Heart right ventricle (tissue), 16 donors: Measurements from ENCODE around the gene STC2. TPM values are rescaled to one million over a fixed set of nuclear protein-coding genes. Genes with fewer than 3 reads are reported as not detected.

Experiments used
- ATAC-seq, 8 donors: fragments of 200-7000 bp; cut with Tn5 transposase; one replicate each; pipeline ENCODE4 v1.9.1; 2020; ENCODE audit warnings: mild to moderate bottlenecking in 8 of 8, moderate library complexity in 8 of 8, moderate number of reproducible peaks in 1 of 8
- DNase-seq, 2 donors: peaks; one replicate each; pipeline ENCODE4 v3.0.0-alpha.2; 2020
- H3K27ac ChIP-seq, 10 donors: fragments of 200-600 bp; sonication (generic) in 2 of 10; one replicate each; pipeline versions ENCODE4 v1.5.0 to v1.8.0; 2020 to 2022; ENCODE audit warnings: mild to moderate bottlenecking in 3 of 10
- H3K27me3 ChIP-seq, 7 donors: fragments of 200-600 bp; one replicate each; pipeline ENCODE4 v1.8.0; 2021 to 2022; ENCODE audit warnings: mild to moderate bottlenecking in 2 of 7
- H3K36me3 ChIP-seq, 9 donors: fragments of 200-600 bp; sonication (generic) in 1 of 9; one replicate each; pipeline versions ENCODE4 v1.5.0 to v1.8.0; 2020 to 2022; ENCODE audit warnings: mild to moderate bottlenecking in 2 of 9
- H3K4me1 ChIP-seq, 9 donors: fragments of 200-600 bp; sonication (generic) in 1 of 9; one replicate each; pipeline versions ENCODE4 v1.5.0 to v1.8.0; 2020 to 2022; ENCODE audit warnings: mild to moderate bottlenecking in 4 of 9
- H3K4me3 ChIP-seq, 10 donors: fragments of 200-600 bp; sonication (generic) in 2 of 10; one replicate each; pipeline versions ENCODE4 v1.5.0 to v1.8.0; 2020 to 2022; ENCODE audit warnings: mild to moderate bottlenecking in 7 of 10, moderate library complexity in 2 of 10
- H3K9me3 ChIP-seq, 11 donors: fragments of 200-600 bp in 10 of 11; sonication (generic) in 2 of 11; one replicate each; pipeline versions ENCODE4 v1.5.0 to v1.8.0; 2013 to 2022; ENCODE audit warnings: mild to moderate bottlenecking in 2 of 11, control low read depth in 1 of 11, moderate library complexity in 1 of 11
- CTCF ChIP-seq, 9 donors: fragments of 200-600 bp; sonication (generic) in 2 of 9; IDR thresholded peaks; one replicate each; pipeline versions ENCODE4 v1.5.0 to v1.8.0; 2021 to 2022; ENCODE audit warnings: antibody characterized with exemption in 9 of 9, mild to moderate bottlenecking in 5 of 9, moderate library complexity in 1 of 9
- WGBS, 2 donors: extraction: QIAGEN DNeasy Blood & Tissue Kit; methylation state at CpG; one replicate each; pipeline ENCODE4 v1.1.7; 2013; ENCODE audit warnings: inconsistent platforms in 1 of 2; 5-methylcytosine and 5-hydroxymethylcytosine counted together
- intact Hi-C, 10 donors: fragments of 100-400 bp; cut with DNase I; formaldehyde crosslinking; loops; one replicate each; pipeline versions ENCODE4 v1.11.1 to v1.14.2; 2022
- polyA plus RNA-seq, 2 donors: library from polyadenylated mRNA; stranded (reverse); fragments of 200-250 nt; gene quantifications; one replicate each; pipeline ENCODE4 v1.2.3, GENCODE V29; 2013
- total RNA-seq, 10 donors: library from RNA; stranded (reverse); fragmentation: NEBNext Ultra II Directional in 3 of 10; extraction: Animal tissue kit (Norgen Biotek cat#: 25700) in 3 of 10; gene quantifications; one replicate each; pipeline versions ENCODE4 v1.2.1 to v1.2.4, GENCODE V29; 2021 to 2023
- donor health status: Arrhythmogenic right ventricular cardiomyopathy.
- donor health status: ischemic (EF 13 %, LVEDD 7.1; RV severe dilation, severe dysfunction).
- donor health status: healthy with polysubstance abuse.
- donor health status: DM: no; HTN: yes; CAD: no.
- donor health status: DM: no; HTN: no; CAD: no.
- donor health status: ischemic (EF 25% LVEDD 6.9; RV normal size, moderate dysfunction).
- donor health status: ischemic (EF 25% LVEDD 5.7; RV mildly dilated, moderate dysfunction).
- donor health status: healthy.
- donor health status: DM: yes; HTN: yes; CAD: no.
- donor health status: Ischemic cardiomyopathy.
- donor health status: ischemic (EF 35%, LVEDD 5.7; RV mildly dilated, moderate dysfunction).
- donor health status: nonischemic (EF 11% LVEDD 7.7; RV severe dilation, severe dysfunction).
- donor health status: DM: yes; HTN: yes; CAD: no.
- donor health status: PGD.
- donor health status: ischemic (EF 29% LVEDD 5.4; RV normal size, mild dysfunction).
- donor health status: nonischemic (EF 23%, LVEDD 6.1; RV moderate dilation, normal function).

Gene STC2
- total and polyA plus RNA-seq, 12 donors, result 3.7 to 26.9 (median 6.2) TPM

GRCh38 chr5:173298213-173298926 lies 29.8 kb downstream of the STC2 start:
- DNase-seq (no peak), ATAC-seq (no peak)
- peaks cover 0 to 22% (median 0%) of the 10 kb centered on the region in 7 donors for H3K27me3 ChIP-seq
- H3K9me3 ChIP-seq, result no peaks in the 10 kb centered on the region
- no peak overlapping the region for H3K27ac ChIP-seq
- 61 to 66% methylated on average over 19 of the region's 19 CpGs for WGBS, 2 donors
- peaks cover 0 to 22% (median 10%) of the 10 kb centered on the region in 9 donors for H3K4me1 ChIP-seq
- intact Hi-C loops, result loop anchor here in 8 of 10 donors (5.0 to 10.0 kb wide), 5 partner anchors 196 to 1016 kb away; partner anchors contain the start of gene C5orf47 (in 1 of the 8)
- TF ChIP-seq CTCF (IDR thresholded peaks at IDR 0.05), result no peak
- no peak overlapping the region for H3K4me3 ChIP-seq
- no peaks in the 10 kb centered on the region for H3K36me3 ChIP-seq

GRCh38 chr5:173297813-173298212 lies 30.4 kb downstream of the STC2 start:
- no peak for TF ChIP-seq CTCF (IDR thresholded peaks at IDR 0.05)
- intact Hi-C loops, result loop anchor here in 8 of 10 donors (5.0 to 10.0 kb wide), 5 partner anchors 197 to 1017 kb away; partner anchors contain the start of gene C5orf47 (in 1 of the 8)
- 86 to 94% methylated on average over 8 of the region's 8 CpGs for WGBS, 2 donors

GRCh38 chr5:173296737-173297676 lies 31.2 kb downstream of the STC2 start:
- Histone ChIP-seq H3K4me3 (no peak overlapping the region), H3K36me3 (no peaks in the 10 kb centered on the region), H3K27ac (no peak overlapping the region), H3K27me3 (peaks cover 0 to 35% (median 4%) of the 10 kb centered on the region in 7 donors), H3K4me1 (peaks cover 0 to 17% (median 10%) of the 10 kb centered on the region in 9 donors), H3K9me3 (no peaks in the 10 kb centered on the region)
- TF ChIP-seq CTCF (IDR thresholded peaks at IDR 0.05), result no peak
- DNase-seq (no peak), ATAC-seq (no peak)
- WGBS, 2 donors, result 89 to 91% methylated on average over 25 of the region's 25 CpGs
- intact Hi-C loops, result loop anchor here in 8 of 10 donors (5.0 to 10.0 kb wide), 5 partner anchors 198 to 1018 kb away; partner anchors contain the start of gene C5orf47 (in 1 of the 8)

More at GRCh38 chr5:173297813-173298212, 30.4 kb downstream of the STC2 start:
- DNase-seq (no peak), ATAC-seq (no peak)
- Histone ChIP-seq H3K27ac (no peak overlapping the region), H3K27me3 (peaks cover 0 to 27% (median 4%) of the 10 kb centered on the region in 7 donors), H3K36me3 (no peaks in the 10 kb centered on the region), H3K4me1 (peaks cover 0 to 22% (median 10%) of the 10 kb centered on the region in 9 donors), H3K9me3 (no peaks in the 10 kb centered on the region), H3K4me3 (no peak overlapping the region)

- DNase-seq (no peak), ATAC-seq (no peak)
- Histone ChIP-seq H3K36me3 (no peaks in the 10 kb centered on the region), H3K27me3 (peaks cover 0 to 47% (median 4%) of the 10 kb centered on the region in 7 donors), H3K27ac (no peak overlapping the region), H3K4me3 (no peak overlapping the region), H3K9me3 (no peaks in the 10 kb centered on the region), H3K4me1 (peaks cover 0 to 16% (median 9%) of the 10 kb centered on the region in 9 donors)
- 89 to 90% methylated on average over 1 of the region's 1 CpG for WGBS, 2 donors
- no peak for TF ChIP-seq CTCF (IDR thresholded peaks at IDR 0.05)
- intact Hi-C loops, result loop anchor here (2.0 to 10.0 kb wide), 8 partner anchors 35 to 1019 kb away; partner anchors contain the start of gene C5orf47 (in 1 of the 10)
Observed at GRCh38 chr5:173295796-173296195, 32.4 kb downstream of the STC2 start.
